Measurements from ENCODE around the gene DIP2C.
"Not testable (repeated sequence)": the region's sequence is repeated elsewhere in the genome, so short reads cannot be mapped to it uniquely, and the experiment has no call there.

DIP2C gene

DNA sequence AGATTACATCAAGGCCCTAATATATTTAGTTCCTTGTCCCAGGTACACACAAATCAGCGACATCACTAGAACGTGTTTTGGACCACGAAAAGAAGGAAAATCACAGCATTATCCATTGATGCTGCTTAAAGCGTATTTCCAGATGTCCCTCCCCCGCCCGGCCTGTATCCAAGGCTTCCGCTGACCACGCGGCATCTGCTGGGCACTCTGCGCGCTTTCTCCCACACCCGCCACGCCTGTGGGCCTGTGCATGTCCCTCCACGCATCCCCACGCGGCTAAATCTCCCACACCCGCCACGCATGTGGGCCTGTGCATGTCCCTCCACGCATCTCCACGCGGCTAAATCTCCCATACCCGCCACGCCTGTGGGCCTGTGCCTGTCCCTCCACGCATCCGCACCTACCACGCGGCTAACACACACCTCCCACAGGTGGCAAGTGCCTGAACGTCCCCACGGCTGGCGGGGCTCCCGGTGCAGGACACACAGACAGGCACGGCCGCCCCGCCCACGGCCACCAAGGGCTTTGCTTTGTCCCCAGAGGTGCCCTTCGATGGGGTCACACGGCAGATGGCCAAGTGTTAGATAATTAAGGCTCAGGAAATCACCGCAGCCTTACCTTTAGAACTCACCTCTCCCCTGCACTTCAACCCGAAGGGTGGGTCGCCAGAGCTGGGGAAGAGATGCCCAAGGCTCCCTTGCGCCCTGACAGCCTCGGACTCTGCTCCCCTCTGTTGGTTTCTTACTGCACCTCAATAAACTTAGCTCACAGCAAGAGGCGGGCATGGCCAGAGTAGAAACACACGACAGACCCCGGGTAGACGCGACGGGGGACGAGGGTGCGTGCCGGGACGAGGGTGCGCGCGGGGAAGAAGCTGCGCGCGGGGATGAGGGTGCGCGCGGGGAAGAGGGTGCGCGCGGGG, 49.5 kb downstream of the DIP2C start:
- no peak for DNase-seq

DNA sequence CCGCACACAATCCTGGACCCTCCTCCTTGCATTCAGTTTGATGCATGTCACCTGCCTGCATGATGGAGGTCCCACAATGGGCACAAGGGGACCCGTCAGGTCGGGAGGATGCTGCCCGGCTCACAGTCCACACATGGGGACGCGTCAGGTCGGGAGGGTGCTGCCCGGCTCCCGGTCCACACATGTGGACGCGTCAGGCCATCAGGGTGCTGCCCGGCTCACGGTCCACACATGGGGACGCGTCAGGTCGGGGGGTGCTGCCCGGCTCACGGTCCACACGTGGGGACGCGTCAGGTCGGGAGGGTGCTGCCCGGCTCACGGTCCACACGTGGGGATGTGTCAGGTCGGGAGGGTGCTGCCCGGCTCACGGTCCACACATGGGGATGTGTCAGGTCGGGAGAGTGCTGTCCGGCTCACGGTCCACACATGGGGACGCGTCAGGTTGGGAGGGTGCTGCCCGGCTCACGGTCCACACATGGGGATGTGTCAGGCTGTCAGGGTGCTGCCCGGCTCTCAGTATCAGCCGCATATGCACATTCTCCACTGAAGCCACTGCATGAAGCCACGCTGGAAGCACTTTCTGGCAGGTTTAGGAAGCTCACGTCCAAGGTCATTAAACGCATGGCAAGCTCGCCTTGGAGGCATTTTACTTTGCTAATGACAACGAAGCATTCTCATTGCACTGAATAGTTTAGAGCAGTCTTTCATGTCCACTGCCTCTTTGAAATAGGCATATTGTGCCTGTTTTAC, 50.3 kb downstream of the DIP2C start:
- DNase-seq: no peak

DNA sequence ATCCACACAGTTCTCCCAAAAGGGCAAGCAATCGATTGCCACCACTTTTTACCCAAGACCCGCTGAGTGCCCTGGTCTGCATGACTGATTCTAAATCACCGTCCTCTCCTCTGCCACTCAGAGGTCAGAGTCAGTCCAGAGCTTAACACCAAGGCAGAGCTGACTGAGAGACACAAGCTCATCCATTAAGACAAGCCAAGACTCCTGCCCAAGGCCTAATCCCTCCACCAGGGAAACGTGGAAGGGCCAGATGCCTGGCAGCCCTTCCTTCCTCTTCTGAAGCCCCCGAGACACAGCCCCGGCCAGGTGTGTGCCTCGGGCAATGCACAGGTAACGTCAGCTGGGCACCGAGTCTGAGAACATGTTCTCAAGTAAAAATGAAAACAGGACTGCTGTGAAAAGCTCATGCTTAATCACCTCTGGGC, 51.7 kb downstream of the DIP2C start:
- DNase-seq: no peak

DNA sequence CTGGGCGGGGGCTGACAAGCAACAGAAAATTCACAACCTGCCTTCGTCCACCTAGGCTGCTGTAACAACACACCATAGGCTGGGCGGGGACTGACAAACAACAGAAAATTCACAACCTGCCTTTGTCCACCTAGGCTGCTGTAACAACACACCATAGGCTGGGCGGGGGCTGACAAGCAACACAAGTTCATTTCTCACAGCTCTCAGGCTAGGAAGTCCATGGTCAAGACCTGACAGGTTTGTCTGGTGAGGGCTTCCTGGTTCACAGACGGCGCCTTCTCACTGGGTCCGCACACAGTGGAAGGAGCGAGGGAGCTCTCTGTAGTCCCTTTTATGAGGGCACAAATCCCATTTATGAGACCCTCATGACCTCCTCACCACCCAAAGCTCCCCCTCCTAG, 52.2 kb downstream of the DIP2C start:
- no peak for DNase-seq

DNA sequence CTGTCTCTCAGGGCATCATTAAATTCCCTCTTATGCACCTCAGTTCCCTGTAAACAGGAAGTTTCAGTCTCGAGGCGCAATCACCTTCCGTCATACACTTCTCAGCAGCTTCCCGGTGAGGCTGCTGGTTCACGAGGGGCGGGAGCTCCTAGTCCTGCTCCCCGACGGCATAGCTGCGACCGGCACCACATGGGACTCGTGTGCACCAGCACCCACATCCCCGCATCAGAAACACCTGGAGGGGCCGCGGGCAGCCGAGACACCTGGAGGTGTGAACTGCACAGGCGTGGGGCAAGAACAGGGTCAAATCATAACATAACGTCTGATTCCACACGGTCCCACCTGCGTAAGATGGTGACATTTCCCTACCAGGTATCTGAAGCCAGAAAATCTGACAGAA, 52.7 kb downstream of the DIP2C start:
- no peak for DNase-seq

DNA sequence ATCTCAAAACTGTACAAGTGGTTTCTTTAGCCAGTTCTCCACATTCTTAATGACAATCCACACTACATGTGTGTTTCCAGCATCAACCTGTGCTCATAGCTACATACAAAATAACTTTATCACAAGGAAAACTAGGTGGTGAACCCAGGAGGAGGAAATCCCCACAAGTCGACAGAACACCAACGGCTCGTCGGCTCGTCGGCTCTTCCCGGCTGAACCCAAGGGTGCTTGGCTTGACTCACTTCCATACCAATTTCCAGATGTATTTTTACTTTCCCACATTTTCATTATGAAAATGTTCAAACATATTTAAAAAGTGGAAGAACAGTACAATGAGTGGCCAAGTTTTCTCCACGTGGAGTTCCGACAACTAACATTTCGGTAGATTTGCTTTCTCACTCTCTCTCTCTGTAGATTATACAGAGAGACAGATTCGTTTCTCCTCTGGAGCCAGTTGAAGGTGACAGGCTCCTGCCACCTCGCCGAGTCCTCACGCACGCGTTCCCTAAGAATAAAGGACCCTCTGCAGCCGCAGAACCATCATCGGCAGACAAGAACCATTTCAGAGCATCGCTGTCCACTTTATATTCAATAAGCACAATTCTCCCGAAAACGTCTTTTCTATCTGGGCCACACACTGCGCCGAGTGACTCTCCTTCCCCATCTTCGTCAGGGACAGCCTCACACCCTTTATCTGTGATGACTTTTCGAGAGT, 53.3 kb downstream of the DIP2C start:
- DNase-seq: no peak

DNA sequence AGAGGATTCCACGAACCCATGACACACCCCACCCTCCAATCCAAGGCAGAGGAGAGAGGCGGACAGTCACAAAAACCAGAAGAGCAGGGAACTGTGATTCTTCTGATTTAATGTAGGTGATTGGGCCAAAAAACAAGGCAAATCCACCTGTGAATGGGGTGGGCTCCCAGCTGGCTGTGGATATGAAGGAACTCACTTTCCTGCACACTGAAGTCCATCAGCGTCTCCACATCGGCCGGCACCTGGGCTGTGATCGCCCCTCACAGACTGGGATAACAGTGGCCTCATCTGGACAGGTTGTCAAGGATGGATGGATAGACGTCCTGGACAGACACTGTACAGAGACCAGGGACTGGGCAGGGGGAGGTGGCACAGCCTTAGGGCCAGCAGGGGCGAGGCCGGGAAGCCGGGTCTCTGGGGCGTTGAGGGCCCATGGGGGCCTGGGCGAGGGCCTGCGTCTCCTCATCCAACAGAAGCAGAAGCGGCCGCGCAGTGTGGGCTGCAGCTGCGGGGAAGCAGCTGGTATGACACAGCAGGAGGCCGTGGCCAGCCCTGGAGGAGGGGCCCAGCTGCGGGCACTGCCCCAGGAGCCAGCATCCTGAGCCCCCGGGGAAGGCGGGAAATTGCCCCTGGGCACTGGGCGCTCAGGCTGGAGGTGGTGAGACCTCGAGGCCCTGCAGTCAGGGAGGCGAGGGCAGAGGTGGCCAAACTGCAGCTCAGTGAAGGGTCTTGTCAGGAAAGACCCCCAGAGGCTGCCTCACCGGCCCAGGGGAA, 54.2 kb downstream of the DIP2C start:
- DNase-seq: no peak

DNA sequence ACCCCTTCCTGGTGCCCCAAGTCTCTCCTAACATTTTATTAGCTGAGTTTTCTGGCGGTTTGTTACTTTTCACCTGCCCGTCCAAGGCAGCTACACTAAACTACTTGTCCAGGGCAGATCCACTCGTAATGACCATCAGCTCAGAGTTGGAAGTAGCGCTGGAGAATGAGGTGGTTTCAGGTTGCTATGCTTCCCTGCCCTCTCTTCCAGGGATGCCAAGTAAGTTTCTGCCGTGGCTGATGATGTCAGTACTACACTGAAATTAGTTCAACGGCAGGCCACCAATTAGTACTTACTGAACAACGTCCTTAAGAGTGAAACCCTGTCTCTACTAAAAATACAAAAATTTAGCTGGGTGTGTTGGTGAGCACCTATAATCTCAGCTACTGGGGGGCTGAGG, 55.2 kb downstream of the DIP2C start:
- DNase-seq: no peak

DNA sequence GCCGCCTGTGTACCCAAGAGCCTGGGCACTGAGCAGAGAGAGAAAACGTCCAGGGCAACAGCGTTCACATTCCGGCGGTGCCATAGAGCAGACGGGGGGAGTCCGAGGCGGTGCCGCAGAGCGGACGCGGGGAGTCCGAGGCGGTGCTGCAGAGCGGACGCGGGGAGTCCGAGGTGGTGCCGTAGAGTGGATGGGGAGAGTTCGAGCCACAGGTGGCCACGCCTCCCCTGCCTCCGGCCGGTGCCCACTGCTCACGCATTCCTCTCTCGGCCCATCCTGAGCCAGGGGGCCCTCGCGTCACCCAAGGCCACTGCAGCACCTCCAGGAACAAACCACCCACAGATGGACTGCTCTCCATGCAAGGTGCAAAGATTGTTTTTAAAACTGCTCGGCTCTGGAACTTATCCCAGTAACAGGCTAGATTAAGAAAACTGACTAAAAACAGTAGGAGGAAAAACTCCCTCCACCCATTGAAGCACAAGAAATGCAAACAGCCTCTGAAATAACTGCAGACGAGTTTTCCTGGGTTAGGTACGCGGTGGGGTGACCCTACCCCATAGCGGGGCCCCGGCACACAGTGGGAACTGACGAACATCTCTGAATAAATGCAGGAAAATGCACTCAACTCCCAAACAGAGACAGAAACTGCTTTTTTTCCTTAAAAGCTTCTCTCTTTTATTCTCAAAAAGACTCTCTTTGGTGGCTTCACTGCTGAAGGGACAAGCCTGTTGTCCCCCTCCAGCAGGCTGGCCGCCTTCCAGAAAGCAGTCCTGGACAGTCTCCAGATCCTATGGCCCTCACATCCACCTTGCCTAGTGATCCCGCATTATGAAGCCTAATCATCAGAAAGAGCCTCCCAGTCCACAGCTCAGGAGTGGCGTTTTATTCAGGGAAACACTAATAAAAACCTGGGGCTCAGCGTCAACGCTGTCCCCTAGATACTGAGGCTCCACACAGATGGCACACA, 55.9 kb downstream of the DIP2C start:
- no peak for DNase-seq

DNA sequence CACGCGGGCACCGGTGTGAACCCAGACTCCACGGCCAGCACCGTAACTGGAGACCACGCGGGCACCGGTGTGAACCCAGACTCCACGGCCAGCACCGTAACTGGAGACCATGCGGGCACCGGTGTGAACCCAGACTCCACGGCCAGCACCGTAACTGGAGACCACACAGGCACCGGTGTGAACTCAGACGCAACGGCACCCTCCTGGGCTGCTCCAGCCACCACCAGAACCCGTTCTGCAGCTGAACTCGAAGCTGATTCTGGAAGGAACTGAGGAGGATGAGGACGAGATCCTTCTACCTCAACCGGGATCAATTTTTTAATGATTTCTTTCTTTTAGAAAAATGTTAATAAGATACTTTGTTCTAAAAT, 56.7 kb downstream of the DIP2C start:
- DNase-seq: not testable (repeated sequence)

DNA sequence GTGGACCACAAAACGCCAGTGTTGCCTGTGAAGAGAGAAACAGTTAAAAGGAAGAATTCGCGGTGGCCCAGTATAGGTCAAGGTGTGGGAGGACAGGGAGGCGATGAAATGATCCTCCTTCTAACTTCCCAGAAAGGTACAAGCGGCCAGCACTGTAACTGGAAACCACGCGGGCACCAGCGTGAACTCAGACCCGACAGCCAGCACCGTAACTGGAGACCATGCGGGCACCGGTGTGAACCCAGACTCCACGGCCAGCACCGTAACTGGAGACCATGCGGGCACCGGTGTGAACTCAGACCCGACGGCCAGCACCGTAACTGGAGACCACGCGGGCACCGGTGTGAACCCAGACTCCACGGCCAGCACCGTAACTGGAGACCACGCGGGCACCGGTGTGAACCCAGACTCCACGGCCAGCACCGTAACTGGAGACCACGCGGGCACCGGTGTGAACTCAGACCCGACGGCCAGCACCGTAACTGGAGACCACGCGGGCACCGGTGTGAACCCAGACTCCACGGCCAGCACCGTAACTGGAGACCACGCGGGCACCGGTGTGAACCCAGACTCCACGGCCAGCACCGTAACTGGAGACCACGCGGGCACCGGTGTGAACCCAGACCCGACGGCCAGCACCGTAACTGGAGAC, 57.2 kb downstream of the DIP2C start:
- not testable (repeated sequence) for DNase-seq

DNA sequence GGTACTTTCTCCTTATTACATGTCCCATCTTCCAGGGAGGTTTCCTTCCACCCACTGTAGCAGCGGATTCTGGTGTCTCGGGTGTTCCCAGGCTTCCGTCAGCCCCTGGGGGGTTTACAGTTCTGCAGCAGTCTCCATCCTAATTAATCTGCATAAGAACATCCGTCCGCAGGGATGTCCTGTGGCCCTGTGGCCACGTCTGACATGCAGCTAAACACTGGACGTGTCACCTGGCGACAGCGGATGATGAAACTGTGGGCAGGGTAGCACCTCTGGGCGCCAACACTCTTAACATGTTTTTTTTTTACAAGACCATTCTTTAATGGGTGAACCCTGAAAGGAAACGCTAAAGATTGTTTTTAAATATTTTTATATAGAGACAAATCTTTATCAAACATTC, 58.2 kb downstream of the DIP2C start:
- no peak for DNase-seq

DNA sequence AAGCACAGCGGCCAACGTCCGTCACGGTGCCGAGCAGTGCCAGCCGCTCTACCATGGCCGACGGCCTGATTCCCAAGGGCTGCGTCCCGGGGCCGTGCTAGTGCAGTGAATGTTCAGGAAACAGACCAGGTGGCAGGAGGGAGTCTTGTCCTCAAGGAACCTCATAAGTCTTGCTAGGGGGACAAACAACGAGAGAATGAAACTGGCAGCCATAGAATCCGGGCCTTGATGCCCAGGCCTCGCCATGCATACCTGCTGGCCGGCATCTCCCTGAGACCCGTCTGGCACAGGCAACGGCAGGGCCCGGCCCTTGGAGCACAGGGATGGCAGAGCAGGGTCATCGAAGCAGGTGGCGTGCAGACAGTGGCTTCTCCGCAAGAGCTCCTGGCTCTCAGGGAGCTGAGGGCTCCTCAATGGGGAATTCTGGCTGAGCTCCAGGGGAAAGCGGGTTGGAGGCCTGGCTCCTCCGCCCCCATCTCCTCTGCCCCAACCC, 58.8 kb downstream of the DIP2C start:
- DNase-seq: no peak

DNA sequence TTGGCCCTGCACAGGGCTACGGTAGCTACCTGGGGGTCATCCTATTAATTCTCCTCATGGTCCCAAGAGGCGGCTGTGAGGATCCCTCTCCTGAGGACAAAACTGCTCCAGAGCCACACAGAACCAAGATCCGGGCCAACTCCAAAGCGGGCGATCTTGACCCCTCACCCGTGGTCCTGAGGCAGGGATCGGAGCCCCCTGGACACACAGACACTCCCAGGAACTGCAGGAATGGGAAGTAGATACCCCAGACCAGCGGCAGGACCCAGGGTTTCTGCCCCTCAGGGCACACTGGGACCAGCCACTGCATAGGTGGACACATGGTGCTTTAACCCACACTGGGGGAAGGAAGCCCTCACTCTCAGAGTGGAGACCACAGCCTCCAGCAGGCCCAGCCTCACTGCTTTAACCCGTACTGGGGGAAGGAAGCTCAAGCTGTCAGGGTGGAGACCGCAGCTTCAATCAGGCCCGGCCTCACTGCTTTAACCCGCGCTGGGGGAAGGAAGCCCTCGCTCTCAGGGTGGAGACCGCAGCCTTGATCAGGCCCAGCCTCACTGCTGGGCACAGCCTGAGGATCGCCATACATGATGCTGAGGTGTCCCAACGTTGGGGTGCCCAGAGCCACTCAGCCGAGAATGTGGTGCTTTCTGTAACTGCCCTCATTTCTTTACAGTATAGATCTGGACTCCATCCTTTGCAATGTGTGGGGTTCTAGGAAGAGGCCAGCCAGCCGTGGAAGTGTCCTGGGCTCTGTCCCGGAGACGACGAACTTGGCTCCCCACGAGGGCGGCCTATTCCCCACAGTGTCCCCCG, 60.1 kb downstream of the DIP2C start:
- DNase-seq: no peak

DNA sequence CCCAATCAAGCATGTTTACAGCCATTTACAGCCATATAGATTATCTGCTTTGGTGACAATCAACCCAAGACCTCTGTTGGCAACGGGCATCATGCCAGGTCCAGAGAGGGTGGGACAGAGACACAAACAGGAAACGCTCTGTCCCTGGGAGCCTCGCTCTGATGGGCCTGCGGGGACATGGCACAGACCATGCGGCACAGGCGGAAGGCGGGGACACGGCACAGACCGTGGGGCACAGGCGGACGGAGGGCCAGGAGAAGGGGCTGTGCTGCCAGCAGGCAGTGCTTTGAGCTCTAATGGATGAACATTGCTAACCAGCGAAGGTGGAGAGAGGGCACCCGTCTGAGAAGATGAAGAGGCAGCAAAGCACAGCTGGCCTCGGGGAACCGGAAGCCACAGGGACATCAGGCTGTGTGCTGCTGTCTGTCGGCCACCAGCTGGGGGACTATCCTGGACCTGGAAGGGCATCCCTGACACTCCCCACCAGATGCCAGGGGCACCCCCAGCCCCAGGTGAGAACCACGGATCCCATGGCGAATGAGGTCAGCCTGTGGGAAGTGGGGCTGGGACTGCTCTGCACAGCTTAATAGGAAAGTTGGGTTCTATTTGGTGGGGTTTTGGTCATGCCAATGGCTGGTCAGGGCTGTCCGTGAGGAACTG, 61.0 kb downstream of the DIP2C start:
- no peak for DNase-seq

DNA sequence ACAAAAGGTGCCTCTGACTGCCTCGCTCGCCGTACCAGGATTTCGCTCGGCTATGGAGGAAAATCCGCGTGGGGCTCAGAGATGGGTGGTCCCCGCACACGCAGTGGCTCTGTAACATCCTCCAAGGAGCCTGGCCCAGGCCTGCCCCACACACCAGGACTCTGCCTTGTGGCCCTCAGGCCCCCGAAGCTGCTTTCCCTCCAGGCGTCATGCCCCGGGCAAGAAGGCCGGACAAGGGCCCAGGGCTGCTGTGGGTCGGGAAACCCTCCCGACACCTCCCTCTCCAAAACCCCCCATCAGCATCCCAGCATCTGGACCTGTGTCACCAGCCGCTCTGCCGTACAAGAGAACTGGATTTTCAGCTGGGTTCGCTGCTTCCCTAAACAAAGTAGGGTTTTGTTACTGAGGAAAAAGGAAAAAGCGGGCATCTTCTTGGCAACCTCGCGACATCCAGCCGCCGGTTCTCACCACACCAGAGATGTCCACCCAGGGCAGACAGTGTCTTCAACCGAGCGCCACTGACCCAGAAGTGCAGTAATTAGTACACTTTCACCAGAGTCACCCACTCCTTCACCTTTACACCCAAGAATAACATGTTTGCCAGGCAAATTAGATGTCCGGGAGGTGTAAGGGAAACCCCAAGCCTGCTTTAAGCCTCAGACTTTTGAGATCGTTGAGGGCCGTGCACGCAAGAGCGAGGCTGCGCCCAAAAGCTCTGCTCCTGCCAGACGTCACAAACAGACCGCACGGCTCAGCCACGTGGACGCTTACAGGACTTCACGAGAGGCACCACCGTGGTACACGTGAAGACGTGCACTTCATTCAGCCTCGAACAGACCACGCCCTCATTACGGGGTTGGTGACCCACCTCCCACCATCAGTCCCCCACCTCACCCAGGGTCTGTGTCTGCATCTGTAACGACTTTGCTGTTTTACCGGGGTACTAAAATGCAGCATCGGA, 62.2 kb downstream of the DIP2C start:
- DNase-seq: no peak

DNA sequence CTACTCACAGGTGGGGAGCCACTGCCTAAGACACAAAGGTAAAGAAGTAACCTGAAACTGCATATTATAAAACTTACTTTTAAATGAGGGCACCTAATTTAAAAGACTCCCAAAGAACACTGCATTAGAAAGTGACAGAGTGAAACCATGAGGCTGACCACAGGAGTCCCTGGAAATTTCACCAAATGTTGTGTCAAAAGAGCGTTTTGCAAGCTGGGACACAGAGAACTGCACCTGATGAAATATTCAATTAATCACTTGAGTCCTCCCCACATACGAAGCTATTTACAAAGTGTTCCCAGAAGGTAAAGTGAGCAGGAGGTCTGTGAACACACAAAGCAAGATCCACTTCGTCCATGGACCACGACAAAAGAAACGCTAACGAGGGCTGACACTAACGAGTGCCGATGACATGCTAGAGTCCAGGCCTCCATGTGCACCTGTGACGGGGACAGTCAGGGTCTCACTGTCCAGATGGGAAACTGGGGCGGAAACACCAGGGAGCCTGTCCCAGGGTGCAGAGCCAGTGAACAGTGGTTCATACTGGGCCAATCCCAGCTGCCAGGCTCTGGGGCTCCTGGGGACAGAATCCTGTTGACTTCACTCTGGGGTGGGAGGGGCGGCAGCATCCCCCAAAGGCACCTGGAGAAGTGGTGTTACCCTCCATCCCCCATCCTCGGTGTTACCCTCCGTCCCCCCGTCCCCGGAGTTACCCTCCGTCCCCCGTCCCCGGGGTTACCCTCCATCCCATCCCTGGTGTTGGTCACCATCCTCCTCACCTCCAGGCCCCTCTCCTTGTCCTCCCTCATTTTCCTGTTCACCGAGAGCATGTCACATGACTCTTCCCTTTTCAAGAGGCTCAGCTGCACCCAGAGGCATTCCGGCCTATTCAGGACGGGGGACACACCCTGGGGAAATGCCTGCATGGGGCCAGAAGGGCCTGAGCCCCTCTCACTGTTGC, 63.4 kb downstream of the DIP2C start:
- no peak for DNase-seq
